NCI-H2196 (cell line): ENCODE measurements around the gene KAZN.

ENCODE experiments used
- DNase-seq: peaks from one replicate; lab custom pipeline; 2025; ENCODE audit not compliant: unreplicated experiment; lab: John Stamatoyannopoulos, UW

Gene KAZN

DNA sequence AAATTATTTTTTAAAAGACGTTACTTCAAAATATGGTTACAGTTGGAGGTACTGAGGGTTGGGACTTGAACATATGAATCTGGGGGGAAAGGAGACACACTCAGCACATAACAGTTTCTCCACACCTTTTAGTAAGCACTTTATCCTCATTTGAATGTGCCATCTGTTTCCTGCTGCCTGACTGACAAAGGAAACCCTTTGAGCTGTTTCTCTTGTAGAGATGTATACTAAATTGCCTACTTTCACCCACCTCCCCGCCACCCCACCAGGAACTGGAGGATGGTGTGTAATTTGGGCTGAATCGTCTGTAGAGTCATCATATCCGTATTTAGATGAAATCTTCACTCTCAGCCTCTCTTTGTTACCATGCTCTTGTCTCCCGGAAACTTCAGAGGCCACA is 108.1 kb downstream of the KAZN start:
- no peak for DNase-seq

DNA sequence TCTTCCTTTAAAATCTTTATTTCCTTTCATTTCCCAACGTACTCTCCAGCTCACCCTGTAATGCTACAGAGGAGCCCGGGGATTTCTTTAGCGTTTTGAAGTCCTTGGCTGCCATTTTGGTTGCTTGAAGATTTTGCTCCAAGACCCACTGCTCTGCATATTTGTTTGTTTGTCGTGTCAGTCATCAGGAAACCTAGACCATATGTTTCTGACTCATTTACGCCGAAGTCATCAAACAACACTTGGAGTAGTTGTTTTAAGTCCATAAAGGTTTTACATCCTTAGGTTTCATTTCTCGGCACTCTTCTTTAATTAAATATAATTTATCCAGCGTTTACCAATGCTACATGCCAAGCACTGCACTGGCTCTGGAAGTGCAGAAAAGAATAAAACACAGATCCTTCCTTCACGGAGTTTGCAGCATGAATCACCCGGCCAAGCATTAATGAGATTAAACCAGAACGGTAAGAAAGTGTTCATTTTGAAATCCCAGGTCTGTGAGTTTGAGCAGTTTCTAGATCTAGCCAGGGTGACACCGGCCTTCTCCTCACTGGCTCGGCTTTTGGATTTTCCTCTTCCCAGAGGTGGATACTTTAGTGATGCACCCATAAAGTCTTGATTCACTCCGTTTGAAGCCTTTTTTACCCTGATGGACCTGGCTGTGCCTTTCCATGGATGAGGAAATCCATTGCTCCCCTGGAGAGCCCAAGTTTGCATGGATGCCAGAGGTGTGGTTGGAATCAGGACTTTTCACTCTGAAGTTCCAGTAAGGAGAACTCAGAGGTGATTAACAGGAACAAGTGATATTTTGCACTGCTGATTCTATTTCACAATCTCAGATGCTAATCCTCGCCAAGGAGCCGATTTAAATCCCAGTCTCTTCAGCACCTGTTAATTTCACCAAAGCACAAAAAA is 109.3 kb downstream of the KAZN start:
- no peak for DNase-seq

DNA sequence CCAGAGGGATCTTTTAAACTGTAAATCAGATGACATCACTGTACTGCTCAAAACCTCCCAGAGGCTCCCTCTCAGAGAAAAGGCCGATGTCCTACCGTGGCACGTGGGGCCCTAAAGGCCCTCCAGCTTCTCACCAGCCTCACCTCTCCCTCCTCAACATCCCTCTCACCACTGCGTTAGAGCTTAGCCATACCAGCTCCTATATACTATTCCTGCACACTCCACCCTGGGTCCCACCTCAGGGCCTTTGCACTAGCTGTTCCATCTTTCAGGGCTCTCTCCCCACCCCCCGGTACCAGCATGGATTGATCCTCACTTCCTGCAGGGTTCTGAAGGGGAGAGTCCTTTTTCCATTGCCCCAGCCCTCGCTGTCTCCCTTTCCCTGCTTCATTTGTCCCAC is 111.8 kb downstream of the KAZN start:
- no peak for DNase-seq

DNA sequence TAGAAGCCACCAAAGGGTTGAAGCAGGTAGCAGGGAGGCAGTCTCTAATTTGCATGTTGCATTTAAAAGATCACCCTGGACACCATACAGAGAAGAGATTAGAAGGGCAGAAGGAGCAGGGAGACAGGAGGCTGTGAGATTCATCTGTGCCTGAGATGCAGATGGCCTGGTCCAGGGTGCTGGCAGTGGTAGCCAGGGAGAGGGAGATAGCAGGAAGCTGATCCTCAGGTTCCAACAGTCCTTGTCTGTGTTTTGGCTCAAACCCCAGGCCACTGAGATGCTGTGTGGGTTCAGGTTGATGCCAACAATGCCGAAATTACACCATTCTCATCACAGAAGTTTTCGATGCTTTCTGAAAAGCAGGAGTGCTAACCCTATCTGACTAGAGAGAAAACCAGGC is 113.7 kb downstream of the KAZN start:
- no peak for DNase-seq

DNA sequence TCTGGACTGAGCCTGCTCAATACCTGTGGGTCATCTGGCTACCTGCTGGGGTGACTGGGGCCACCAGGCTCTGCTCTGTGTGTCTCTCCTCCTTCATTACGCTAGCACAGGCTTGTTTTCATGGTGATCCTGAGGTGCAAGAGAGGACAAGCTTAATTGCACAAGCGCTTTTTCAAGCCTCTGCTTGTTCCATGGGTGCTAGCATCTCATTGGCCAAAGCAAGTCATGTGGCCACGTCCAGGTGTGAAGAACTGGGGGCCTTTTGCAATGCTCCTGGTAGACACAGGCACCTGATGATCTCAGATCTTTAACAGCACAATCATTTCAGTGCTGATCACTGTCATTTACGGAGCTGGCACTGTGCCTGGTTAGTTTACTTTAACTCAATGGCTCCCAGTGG is 114.6 kb downstream of the KAZN start:
- peak; percentile 20 for DNase-seq

DNA sequence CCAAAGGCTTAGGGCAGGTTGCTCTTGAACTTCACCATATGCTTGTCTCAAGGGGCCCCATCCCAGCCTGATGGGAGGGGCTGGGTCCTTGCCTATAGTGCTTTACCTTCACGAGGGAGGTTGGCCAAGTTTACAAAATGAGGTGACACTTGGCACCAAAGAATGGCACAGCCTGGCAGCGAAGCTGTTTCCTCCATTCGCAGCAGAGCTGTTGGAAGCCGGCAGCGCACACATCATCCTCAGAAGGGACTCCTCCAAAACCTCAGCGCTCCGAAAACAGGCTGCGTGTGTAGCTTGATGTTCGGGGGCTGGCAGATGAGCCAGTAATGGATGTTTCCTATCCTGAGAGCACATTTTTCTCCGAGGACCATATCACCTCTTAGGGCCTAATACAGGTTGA is 116.8 kb downstream of the KAZN start:
- no peak for DNase-seq

DNA sequence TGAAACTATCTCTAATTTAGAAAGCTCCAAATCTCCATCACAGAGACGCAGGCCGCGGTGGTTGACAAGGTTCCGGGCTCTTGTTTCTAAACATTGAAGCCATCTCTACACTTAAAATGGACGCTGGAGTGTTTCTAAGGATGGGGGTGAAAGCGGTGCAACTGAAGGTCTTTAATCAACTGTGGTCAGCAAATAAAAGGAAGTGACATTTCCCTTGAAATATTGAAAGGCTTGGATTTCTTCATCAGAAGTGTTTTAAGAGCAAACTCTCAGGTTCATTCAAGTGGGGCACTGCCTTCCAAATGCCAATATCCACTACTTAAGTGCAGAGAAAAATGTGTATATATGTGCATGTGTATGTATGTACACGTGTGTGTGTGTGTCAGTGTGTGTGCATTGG is 117.3 kb downstream of the KAZN start:
- DNase-seq, result no peak

DNA sequence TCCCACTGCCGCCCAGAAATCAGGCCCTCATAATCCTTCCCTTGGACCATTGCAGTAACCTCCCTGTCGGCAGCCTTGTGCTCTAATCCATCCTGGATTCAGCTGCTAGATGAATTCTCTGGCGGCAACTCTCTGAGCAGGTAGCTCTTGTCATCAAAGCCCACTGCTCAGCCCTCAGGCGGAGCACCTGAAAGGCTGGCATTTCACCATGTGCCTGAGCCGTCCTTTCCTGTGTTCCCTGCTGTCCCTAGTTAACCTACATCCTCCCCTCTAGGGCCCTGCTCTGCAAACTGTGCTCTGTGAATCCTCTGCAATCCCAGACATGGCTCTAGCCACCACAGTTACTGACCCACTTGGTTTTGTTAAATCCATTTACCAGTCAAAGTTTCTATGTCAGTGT is 118.0 kb downstream of the KAZN start:
- DNase-seq, result no peak

DNA sequence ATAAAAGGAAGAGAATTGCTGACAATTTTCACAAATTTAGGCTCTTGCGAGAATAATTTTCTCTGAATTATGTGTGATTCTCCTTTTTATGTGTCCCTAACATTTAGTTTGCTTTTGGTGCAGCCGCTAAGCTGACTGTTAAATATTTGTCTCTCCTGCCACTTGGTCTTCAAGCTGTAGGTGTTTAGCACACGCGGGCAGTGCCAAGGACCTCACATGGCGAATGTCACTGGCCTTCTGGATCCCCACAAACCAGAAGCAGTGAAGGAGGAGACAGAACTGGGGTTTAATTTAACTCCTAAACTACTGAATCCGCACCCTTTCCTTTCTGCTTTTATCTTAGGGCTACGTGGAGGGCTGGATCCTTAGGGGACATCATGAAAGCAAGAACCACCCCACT is 120.0 kb downstream of the KAZN start:
- no peak for DNase-seq

DNA sequence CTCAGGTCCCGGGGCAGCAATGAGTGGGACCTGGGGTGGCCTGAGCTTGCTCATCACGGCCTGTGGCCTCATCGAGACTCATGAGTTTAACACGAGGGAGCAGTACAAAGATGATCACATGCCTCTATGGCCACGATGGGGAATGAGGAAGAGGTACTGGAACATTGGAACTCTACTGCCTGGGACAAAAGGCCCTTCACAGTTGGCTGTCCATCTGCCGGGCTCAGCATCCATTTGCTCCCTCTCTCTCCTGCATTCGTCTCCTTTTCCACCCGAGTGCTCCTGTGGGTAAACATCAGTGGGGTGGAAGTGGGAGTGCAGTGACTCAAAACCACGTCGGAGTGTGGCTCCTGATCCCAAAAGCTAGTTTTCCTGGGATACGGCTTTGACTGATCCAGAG is 124.9 kb downstream of the KAZN start:
- DNase-seq, result no peak

DNA sequence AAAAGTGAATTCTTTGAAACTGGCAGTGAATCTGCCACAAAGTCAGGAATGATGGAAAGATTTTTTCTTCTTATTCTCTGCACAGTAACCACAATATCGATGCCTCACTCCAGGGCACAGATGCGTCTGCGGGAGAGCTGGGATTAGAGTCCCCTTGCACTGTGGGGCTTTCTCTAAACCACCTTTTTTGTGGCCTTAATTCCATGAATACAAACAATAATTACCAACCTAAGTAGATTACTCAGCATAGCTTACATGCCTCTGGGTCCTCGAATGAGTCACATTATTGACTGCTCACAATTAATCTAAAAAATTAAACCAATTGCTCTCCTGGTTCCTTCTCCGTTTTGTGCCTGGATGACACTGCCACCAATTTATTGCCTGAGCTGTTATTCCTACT is 125.8 kb downstream of the KAZN start:
- no peak for DNase-seq

DNA sequence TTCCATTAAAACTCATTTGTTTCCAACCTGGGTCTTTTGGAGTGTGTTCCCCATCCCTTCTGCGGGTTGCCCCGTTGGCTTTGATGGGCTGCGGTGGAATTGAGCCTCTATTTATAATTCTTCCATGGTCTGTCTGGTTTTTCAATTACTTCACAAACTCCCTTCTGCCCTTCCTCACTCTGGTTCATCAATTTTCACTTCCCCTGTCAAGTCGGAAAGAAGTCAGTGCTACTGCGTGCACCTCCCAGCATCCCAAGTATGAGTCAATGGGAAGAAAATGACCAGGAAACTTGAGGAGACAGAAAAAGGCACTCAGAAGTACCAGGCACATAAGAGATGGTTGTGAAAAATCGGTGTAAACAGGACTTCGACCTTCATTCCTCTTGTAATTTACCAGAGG is 126.2 kb downstream of the KAZN start:
- DNase-seq, result no peak

DNA sequence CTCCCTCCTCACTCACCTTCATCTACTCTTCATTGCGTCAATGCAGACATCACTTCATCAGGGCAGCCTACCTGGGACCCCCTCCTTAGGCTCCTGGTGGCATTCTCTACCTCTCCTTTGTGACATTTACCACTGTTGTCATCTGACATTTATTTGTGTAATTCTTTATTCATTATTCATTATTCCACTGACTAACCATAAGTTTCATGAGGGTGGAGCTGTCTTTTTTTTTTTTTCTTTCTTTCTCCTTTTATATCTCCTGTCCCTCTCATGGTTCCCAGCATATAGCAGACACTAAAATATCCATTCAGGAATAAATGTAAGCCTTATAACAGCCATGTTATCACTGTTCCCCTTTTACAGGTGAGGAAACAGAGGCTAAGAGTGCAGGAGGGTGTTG is 126.8 kb downstream of the KAZN start:
- DNase-seq, result no peak

DNA sequence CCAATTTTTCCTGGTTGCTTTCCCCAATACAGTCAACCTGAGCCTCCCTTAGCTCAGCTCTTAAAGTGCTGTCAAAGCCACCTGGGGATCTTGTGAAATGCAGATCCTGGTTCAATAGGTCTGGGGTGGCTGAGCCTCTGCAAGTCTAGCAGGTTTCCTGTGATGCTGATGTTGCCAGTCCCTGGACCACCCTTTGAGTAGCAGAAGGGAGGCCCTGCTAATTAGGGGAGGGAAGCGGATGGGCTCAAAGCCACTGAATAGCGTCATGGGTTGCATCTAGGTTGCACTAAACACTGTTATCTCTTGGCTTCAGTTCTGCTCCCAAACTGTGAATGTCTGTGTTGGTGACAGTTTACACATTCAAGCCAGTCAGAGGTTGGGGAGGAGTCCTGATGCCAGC is 127.2 kb downstream of the KAZN start:
- DNase-seq, result no peak

DNA sequence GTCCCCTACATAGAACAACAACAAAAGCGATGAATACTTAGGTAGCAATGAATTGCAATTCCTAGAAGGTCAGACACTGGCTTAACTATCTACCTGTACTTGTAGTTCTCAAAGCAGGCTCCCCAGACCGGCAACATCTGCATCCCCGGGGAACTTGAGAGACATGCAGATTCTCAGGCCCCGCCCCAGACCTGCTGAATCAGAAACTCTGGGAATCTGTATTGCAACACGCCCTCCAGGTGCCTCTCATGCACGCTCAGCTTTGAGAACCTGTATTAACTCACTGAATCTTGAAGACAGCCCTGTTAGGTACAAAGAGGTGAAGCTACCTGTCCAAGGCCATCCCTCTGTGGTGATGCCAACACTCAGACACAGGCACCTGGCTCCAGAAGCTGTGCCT is 128.1 kb downstream of the KAZN start:
- no peak for DNase-seq

DNA sequence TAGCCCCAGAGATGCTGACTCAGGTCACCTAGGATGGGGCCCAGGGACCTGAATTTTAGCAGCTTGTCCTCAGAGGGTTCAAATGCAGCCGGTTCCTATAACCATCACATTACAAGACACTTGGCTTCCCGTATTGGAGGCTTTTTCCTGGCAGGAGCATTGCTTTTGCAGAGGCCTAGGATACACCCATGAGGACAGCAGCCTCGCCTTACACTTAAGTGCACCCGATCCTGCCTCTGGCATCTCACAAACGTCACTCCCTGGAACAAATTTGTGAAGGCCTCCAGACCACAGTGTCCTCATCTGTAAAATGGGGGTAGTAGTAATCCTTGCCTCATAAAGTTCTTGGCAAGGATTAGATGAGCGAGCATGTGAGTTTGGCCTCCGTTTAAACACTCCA is 130.0 kb downstream of the KAZN start:
- DNase-seq, result no peak

DNA sequence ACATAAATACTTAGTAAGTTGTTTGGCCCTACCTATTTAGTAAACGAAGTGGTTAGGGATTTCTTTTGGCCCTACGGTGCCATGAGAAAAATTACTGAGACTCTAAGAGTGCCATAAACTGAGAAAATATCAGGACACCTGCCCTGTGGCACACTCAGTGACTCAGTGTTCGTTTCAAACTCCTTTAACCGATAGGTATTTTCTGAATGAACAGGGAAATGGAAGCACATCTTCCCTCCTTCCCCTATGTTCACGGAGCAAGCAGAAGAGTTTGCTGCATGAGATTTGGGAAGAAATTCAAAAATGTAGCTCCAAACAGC is 134.2 kb downstream of the KAZN start:
- no peak for DNase-seq

DNA sequence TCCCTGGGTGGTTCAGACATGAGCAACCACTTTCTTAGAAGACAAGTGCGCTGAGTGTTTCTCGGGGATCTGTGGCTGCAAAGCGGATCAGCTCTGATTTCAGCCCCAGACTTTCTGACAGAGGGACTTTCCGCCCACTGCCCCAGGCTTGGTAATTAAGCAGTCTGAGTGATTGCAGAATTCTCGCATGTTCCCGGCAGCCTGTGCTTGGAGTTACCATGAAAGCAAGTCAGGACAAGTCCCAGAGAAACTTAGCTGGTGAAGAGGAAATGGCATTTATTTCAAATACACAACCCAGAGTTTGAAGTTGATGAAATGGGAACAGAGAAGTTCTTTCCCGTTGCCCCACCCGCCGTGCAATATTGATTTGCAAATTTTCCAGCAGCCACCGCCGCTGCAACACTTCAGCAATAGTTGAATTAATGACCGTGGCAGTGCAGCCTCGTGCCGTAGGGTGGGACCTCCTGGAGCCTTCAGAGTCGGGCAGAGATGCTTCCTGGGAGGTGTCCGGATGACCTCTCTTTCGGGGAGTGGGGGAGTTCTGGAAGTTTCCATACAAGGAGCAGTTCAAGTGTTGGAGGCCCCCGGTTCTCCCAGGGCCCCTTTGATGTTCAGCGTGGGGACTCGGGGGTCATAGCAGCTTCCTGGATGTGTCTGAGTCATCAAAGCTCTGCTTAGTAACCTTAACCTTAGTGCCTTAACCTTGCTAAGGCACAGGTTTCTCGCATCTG is 134.7 kb downstream of the KAZN start:
- peak; percentile 13 for DNase-seq

DNA sequence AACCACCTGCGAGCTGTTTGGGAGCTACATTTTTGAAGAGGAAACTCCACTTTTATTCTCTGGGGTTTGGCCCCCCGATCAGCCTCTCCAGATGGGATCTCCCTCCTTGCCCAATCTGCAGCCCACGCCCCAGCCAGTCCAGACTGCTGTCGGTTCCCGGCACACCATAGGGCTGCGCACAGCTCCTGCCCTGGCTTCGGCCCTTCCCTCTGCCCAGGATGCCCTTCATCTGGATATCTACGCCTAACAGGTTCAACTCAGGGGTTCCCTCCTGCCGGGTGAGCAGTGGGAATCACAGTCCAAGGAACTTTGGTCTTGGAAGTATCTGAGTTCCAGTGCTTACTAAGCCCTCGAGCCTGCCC is 135.3 kb downstream of the KAZN start:
- no peak for DNase-seq

DNA sequence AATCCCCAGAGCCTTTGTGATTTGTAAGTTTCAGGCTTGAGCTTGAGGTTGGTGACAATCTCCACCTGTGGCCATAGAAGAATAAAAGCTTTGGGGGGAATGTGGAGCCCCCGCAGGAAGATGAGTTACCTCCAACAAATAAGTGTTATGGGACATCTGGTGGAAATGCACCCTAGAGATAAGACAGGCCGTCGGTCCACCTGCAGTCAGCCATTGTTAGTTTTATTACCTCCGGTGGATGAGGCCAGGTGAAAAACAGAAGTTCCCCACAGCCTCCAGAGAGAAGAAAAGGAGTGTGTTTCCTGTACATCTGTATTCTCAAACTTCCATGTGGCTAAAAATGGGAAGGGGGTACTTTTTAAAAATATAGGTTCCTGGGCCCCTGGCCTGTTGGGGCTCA is 137.4 kb downstream of the KAZN start:
- no peak for DNase-seq

DNA sequence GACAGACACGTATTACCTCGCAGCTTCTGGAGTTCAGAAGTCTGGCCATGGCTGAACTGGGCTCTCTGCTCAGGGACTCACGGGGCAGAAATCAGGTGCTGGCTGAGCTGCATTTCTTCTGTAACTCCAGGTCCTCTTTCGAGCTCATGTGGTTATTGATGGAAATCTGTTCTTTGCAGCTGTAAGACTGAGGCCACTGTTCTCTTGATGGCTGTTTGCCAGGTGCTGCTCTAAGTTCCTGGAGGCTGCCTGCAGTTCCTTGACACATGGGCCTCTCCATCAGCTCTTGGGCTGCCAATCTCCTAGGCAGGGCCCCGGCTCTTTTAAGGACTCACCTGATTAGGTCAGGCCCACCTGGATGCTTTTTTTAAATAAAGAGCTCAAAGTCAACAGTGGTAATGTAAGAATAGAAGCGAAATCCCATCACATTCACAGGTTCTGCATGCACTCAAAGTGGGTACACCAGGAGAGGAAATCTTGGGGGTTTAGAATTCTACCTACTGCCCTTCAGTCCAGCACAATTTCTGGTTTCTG is 139.1 kb downstream of the KAZN start:
- DNase-seq, result peak; percentile 14

DNA sequence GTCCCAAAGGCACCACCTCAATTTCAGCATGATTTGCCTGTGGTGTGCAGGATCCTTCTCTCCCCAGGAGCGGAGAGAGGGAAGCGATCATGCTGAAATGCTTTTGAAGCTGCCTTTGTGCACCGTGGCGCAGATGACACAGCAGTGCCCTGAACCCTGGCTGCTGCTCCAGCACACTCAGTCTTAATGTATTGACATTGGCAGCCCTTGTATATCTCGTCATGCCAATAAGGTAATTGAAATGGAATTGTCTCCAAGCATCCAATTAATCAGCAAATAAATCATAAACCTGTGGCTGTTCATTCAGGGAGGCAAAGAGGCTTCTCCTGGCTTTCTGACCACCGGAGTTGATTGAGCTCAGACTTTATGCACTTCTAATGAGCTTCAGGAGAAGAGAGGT is 139.8 kb downstream of the KAZN start:
- DNase-seq, result peak; percentile 67

DNA sequence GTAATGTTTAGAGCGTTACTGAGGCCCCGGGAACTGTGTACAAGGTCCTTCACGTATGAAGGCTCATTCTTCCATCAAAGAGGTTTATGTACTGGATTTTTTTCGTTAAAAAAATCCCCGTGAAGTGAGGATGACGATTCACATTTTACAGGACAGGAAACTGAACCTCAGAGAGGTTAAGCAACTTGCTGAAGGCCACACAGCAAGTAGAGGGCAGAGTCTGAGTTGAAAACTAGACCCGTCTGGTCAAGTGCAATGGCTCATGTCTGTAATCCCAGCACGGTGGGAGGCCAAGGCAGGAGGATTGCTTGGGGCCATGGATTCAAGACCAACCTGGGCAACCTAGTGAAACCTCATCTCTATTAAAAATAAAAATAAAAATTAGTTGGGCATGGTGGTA is 140.2 kb downstream of the KAZN start:
- no peak for DNase-seq
